Measurements from ENCODE around the gene LMX1A.

DNA sequence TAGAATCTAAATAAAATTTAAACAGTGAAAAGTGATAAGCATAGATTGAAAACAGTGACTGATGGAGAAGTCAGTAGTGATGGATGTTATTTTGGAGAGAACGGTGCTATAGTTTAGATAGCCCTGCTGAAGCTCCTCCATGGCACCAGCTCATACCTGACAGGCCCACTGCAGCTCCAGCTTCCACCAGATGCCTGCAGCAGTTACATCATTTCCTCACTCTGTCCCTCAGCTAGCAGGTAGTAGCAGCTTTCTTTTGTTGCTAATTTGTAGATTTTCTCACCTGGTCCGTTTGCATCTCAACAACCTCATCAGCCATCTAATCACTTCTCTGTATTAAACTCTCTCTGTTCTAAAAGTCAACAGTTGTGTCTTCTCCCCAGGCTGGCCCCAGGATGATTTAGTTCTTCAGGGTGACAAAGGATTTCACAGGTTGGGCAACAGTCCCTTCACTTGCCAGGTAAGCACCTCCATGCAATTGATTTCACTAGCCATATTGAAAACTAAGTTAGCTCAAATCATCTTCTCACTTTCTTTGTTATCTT lies 128.3 kb downstream of the LMX1A start:
- TF ChIP-seq, protein P1, sequence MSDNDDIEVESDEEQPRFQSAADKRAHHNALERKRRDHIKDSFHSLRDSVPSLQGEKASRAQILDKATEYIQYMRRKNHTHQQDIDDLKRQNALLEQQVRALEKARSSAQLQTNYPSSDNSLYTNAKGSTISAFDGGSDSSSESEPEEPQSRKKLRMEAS (IDR thresholded peaks at IDR 0.05), result no peak
- TF ChIP-seq, protein P2, sequence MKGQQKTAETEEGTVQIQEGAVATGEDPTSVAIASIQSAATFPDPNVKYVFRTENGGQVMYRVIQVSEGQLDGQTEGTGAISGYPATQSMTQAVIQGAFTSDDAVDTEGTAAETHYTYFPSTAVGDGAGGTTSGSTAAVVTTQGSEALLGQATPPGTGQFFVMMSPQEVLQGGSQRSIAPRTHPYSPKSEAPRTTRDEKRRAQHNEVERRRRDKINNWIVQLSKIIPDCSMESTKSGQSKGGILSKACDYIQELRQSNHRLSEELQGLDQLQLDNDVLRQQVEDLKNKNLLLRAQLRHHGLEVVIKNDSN (IDR thresholded peaks at IDR 0.05), result no peak
- no peak for TF ChIP-seq TAF1 (IDR thresholded peaks at IDR 0.05; ENCODE audit: low read depth)
